PC-3 (cell line): ENCODE measurements around the gene CLIC5. TPM values are rescaled to one million over a fixed set of nuclear protein-coding genes. Genes with fewer than 3 reads are reported as not detected.

ENCODE experiments used
- ATAC-seq: fragments of 200-7000 bp; cut with Tn5 transposase; 2 replicates; pipeline ENCODE4 v1.9.1; 2020; ENCODE audit warnings: mild to moderate bottlenecking, moderate library complexity
- BruUV-seq: library from RNA; stranded (reverse); fragments of 400-500 nt; replicated peaks from 2 replicates; lab custom pipeline; 2021; lab: Mats Ljungman, UMichigan
- CTCF ChIA-PET: fragments of 300-600 bp; sonication (Branson Sonifier 250); formaldehyde crosslinking; loops from one replicate; lab custom pipeline; 2022; ENCODE audit warnings: antibody characterized with exemption; lab: Charles Lee
- POLR2A ChIA-PET: fragments of 300-600 bp; sonication (Branson Sonifier 250); formaldehyde crosslinking; loops from one replicate; lab custom pipeline; 2022; ENCODE audit warnings: antibody characterized with exemption; ENCODE audit not compliant: unreplicated experiment; lab: Charles Lee
- DNase-seq: peaks from one replicate; pipeline ENCODE4 v3.0.0-alpha.2; 2015
- H2AFZ ChIP-seq: fragments of 300-600 bp; sonication (generic); 2 replicates; pipeline ENCODE4 v1.6.0; 2016; ENCODE audit warnings: antibody characterized with exemption, low read length
- H3F3A ChIP-seq: fragments of 300-600 bp; sonication (generic); one replicate; pipeline ENCODE4 v1.6.0; 2017; ENCODE audit warnings: antibody characterized with exemption, low read length, control low read depth, mild to moderate bottlenecking; ENCODE audit not compliant: unreplicated experiment
- H3K27ac ChIP-seq: fragments of 300-600 bp; sonication (generic); 2 replicates; pipeline ENCODE4 v1.5.1; 2016; ENCODE audit warnings: mild to moderate bottlenecking, low read length
- H3K27me3 ChIP-seq: fragments of 300-600 bp; sonication (generic); 2 replicates; pipeline ENCODE4 v1.6.1; 2016; ENCODE audit warnings: low read length, mixed read lengths
- H3K36me3 ChIP-seq: fragments of 300-600 bp; sonication (generic); 2 replicates; pipeline ENCODE4 v1.6.1; 2016; ENCODE audit warnings: low read depth, mixed run types, low read length, mixed read lengths
- H3K4me1 ChIP-seq: fragments of 300-600 bp; sonication (generic); 2 replicates; pipeline ENCODE4 v1.5.1; 2016; ENCODE audit warnings: low read length; ENCODE audit not compliant: insufficient read depth
- H3K4me2 ChIP-seq: fragments of 300-600 bp; sonication (generic); 2 replicates; pipeline ENCODE4 v1.6.0; 2016; ENCODE audit warnings: low read length
- H3K4me3 ChIP-seq: fragments of 300-600 bp; sonication (generic); 2 replicates; pipeline ENCODE4 v1.5.1; 2016; ENCODE audit warnings: mild to moderate bottlenecking, low read length, mixed read lengths
- H3K79me2 ChIP-seq: fragments of 300-600 bp; sonication (generic); 2 replicates; pipeline ENCODE4 v1.6.1; 2017; ENCODE audit warnings: low read length, mixed read lengths
- H3K9ac ChIP-seq: fragments of 300-600 bp; sonication (generic); 2 replicates; pipeline ENCODE4 v1.6.0; 2016; ENCODE audit warnings: mild to moderate bottlenecking, low read length
- H3K9me2 ChIP-seq: fragments of 300-600 bp; sonication (generic); replicated peaks from 2 replicates; pipeline ENCODE4 v1.6.1; 2016; ENCODE audit warnings: mixed run types, low read length, mixed read lengths
- H3K9me3 ChIP-seq: fragments of 300-600 bp; sonication (generic); 2 replicates; pipeline ENCODE4 v1.6.1; 2016; ENCODE audit warnings: low read length, mixed read lengths
- H4K20me1 ChIP-seq: fragments of 300-600 bp; sonication (generic); 2 replicates; pipeline ENCODE4 v1.6.1; 2016; ENCODE audit warnings: low read length, mixed read lengths
- EZH2 ChIP-seq: fragments of 300-600 bp; sonication (generic); IDR thresholded peaks from one replicate; pipeline ENCODE4 v1.6.1; 2017; ENCODE audit warnings: antibody characterized with exemption, mild to moderate bottlenecking, low read length; ENCODE audit not compliant: unreplicated experiment
- EZH2phosphoT487 ChIP-seq: fragments of 300-600 bp; sonication (generic); IDR thresholded peaks from 2 replicates; pipeline ENCODE4 v1.6.1; 2018; ENCODE audit warnings: mild to moderate bottlenecking, antibody characterized with exemption, low read length, borderline replicate concordance
- intact Hi-C: fragments of 100-400 bp; cut with micrococcal nuclease; formaldehyde crosslinking; loops from 2 replicates; pipeline ENCODE4 v1.9.0; 2023
- total RNA-seq: library from RNA; depleted of rRNA; stranded (reverse); fragments of >200 nt; gene quantifications from 2 replicates; pipeline ENCODE4 v1.2.3, GENCODE V29; 2014
- TF ChIP-seq, protein P1 (sequence below): fragments of 300-600 bp; sonication (generic); conservative IDR thresholded peaks from 2 replicates; pipeline ENCODE4 v1.5.1; 2017; ENCODE audit warnings: antibody characterized with exemption, low read depth, mild to moderate bottlenecking, low read length

The CLIC5 gene
- total RNA-seq, 1 experiment from 2014 or later = not detected

DNA sequence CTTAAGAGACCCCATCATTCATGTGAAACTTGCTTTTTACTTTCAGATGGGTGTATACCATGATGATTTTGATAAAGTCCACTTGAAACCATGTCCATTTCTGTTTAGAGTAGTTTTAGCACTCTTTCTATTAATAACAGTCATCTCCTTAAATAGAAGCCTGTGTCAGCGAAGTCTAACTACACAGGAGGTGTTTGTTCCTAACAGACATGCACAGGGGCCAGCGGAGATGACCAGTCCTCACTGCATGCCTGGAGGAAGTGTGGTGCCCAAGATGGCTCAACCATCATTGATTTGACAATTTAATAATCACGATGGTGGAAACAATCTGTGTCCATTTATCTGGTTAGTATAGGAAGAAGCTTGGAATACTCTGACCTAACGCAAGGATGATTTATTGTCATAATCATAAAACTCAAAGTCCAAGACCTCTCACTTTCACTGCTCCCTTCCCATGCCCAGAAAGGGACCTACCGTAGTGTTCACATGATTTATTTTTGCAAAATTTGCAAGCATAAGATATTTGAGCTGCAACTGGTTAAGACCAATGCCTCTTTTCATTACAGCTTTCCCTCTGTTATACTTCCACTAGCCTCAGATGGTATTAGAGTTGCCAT, 31.0 kb upstream of the CLIC5 start:
- intact Hi-C loops = no loop called here
- ChIA-PET POLR2A (no interaction called here), CTCF (no interaction called here)
- TF ChIP-seq EZH2phosphoT487 (no peak), EZH2 (no peak)
- TF ChIP-seq, protein P1, sequence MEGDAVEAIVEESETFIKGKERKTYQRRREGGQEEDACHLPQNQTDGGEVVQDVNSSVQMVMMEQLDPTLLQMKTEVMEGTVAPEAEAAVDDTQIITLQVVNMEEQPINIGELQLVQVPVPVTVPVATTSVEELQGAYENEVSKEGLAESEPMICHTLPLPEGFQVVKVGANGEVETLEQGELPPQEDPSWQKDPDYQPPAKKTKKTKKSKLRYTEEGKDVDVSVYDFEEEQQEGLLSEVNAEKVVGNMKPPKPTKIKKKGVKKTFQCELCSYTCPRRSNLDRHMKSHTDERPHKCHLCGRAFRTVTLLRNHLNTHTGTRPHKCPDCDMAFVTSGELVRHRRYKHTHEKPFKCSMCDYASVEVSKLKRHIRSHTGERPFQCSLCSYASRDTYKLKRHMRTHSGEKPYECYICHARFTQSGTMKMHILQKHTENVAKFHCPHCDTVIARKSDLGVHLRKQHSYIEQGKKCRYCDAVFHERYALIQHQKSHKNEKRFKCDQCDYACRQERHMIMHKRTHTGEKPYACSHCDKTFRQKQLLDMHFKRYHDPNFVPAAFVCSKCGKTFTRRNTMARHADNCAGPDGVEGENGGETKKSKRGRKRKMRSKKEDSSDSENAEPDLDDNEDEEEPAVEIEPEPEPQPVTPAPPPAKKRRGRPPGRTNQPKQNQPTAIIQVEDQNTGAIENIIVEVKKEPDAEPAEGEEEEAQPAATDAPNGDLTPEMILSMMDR = no peak
- Histone ChIP-seq H3K4me2 (no peak overlapping the region), H4K20me1 (no peaks in the 10 kb centered on the region), H3K27me3 (no peaks in the 10 kb centered on the region), H3K9me3 (no peaks in the 10 kb centered on the region), H3K9ac (no peak overlapping the region), H3K27ac (no peak overlapping the region), H3K4me3 (no peak overlapping the region), H3K9me2 (0 out of 2 replicates have a peak, but pooled peaks cover 5% of the 10 kb centered on the region), H3K4me1 (peaks cover 9% of the 10 kb centered on the region), H2AFZ (no peak overlapping the region), H3F3A (no peaks in the 10 kb centered on the region), H3K79me2 (no peaks in the 10 kb centered on the region), H3K36me3 (no peaks in the 10 kb centered on the region)
- no peak for ATAC-seq
- no peak for DNase-seq
- BruUV-seq = no TSS peak

DNA sequence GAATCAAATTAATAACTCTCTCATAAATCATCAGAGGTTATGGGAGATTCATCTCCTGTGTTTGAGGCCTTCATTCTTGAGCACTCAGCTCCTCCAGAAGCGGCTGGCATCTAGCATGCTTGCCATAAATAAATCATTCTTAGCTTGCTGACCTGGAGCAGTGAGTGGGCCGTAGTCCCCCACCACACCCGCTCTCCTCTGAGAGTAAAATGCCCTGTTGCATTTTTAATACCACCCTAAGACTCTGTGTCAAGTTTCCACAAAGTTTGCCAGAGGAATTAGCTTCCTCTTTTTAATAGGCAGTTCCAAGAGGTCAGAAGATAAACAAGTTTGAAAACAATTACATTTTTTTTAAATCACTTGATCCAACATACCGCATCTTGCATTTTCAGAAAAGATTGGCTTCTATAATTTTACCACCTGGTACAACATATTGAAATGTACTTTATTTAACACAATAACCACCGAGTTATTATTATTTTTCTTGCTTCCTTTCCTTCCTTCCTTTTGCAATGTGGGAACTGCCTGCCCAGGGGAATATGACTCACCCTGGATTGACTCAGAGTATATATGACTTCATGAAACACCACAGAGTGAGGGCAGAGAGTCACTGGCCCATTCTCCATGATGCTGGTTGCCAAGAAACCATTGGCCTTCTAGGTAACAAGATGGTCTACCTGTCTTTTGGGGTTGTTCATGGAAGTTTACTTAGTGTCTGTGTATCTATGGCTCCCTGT, 29.4 kb upstream of the CLIC5 start:
- Histone ChIP-seq H3K4me1 (peaks cover 9% of the 10 kb centered on the region), H3K9ac (no peak overlapping the region), H3K27ac (peak overlapping the region; percentile 38), H3K4me3 (no peak overlapping the region), H3K79me2 (no peaks in the 10 kb centered on the region), H2AFZ (no peak overlapping the region), H3K9me3 (no peaks in the 10 kb centered on the region), H3K36me3 (no peaks in the 10 kb centered on the region), H3K9me2 (0 out of 2 replicates have a peak, but pooled peaks cover 5% of the 10 kb centered on the region), H3K4me2 (peak overlapping the region; percentile 5), H3K27me3 (no peaks in the 10 kb centered on the region), H4K20me1 (no peaks in the 10 kb centered on the region), H3F3A (no peaks in the 10 kb centered on the region)
- no TSS peak for BruUV-seq
- ATAC-seq = peak; percentile 89
- TF ChIP-seq, protein P1 = no peak
- no peak for TF ChIP-seq EZH2
- no peak for TF ChIP-seq EZH2phosphoT487
- ChIA-PET CTCF (no interaction called here), POLR2A (interaction anchor here (0.7 kb wide), 1 partner anchor 518 kb away, joined by 4 read pairs; no protein-coding TSS in a partner anchor)
- peak; percentile 83 for DNase-seq
- intact Hi-C loops = no loop called here
